Measurements from ENCODE around the gene ADARB2. TPM values are rescaled to one million over a fixed set of nuclear protein-coding genes. Genes with fewer than 3 reads are reported as not detected.

ADARB2 gene
- total RNA-seq, 2 experiments from 2014 or later: not detected

- ChIA-PET POLR2A (no interaction called here), CTCF (no interaction called here)
These were observed 557.1 kb downstream of the ADARB2 start for GRCh38 chr10:1180071-1180730.

DNA sequence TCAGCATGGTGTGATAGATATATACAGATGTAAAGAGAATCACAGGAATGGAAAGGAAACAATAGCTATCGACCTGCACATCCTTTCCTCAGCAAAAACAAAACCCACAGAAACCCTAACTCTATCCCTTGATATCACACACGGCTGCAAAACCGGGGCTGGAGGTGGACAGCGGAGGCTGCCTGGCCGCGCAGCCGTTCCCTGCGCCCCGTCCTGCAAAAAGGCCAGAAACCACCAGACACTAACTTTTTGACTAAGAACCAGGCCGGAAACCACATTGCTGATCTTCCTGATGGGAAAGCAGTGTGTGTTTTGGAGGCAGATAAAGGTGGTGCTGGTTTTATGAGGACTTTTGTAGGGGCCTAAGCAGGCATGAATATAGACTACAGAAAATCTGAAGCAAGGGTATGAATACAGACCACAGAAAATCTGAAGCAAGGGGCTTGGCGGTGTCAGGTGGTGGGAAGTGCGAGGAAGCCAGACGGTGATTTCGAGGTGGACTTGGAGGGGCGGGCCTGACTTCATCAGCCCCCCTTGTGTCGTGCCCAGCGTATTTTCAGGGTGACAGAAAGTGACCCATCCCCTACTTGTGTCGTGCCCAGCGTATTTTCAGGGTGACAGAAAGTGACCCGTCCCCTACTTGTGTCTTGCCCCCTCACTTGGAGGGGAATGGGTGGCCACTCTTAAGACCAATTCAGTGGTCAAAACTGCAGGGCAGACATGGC lies 557.8 kb downstream of the ADARB2 start:
- ChIA-PET POLR2A (no interaction called here), CTCF (no interaction called here)

- CTCF ChIA-PET: no interaction called here
- POLR2A ChIA-PET: interaction anchor here (0.7 kb wide), 1 partner anchor 68 kb away, joined by 3 read pairs; no protein-coding TSS in a partner anchor
These were observed 558.8 kb downstream of the ADARB2 start for GRCh38 chr10:1178506-1178905.

DNA sequence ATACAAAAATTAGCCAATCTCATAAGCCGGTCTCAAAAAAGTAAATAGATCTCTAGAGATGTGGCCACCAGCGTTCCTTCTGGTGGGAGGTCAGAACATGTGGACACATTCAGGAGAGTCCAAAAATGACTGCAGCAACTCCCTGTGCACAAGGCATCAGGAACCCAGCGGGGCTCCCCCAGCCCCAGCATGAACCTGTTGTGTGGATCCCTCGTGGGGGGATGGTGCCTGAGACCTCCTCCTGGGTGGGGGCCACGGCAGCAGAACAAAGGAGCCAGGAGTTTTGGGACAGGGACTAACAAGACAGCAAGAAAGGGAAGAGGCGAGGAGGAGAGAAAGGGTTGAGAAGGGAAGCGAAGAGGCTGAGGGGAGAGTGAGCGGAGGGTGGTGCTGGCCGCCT lies 559.4 kb downstream of the ADARB2 start:
- CTCF ChIA-PET: no interaction called here
- POLR2A ChIA-PET: no interaction called here

DNA sequence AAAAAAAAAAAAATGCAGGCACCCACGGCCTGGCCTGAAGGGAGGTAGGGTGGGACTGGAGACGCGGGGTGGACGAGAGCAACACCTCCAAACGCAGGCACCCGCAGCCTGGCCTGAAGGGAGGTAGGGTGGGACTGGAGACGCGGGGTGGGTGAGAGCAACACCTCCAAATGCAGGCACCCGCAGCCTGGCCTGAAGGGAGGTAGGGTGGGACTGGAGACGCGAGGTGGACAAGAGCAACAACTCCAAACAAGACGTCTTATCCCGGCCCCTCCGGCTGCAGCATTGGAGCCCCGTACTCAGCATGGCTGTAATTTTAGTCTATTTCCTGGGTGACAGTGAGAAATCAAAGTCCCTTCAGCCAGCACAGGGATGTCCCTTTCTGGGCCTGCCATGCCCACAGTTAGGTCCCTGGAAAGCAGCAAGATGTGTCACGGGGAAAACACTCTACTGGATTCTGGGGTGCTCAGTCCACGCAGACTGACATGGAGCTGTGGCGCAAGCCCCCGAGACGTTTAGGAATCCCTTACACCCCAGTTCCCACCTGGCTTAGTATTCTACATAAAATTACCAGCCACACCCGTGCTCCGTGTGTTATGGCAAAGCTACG lies 561.3 kb downstream of the ADARB2 start:
- POLR2A ChIA-PET: no interaction called here
- CTCF ChIA-PET: no interaction called here

- CTCF ChIA-PET: no interaction called here
- POLR2A ChIA-PET: no interaction called here
These were observed 563.3 kb downstream of the ADARB2 start for GRCh38 chr10:1174022-1174421.

- ChIA-PET POLR2A (no interaction called here), CTCF (no interaction called here)
These were observed 564.2 kb downstream of the ADARB2 start for GRCh38 chr10:1173091-1173490.

- ChIA-PET CTCF (no interaction called here), POLR2A (no interaction called here)
These were observed 564.9 kb downstream of the ADARB2 start for GRCh38 chr10:1172256-1172984.

DNA sequence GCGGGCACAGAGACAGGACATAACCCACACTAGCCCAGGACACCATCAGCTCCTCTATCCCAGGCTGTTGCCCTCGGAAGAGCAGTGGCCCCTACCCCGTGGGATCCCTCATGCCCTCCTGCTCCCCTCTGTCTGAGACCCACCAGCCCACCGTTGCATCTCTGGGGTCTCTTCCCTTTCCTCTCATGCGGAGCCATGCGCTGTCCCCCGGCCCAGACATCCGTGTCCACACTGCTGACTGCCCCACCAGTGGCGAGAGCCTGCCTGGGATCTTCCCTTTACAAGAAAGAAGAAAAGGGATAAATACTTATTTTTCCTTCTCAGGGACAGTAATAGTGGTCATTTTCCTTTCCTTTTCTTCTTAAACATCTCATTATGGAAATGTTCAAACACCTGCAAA lies 565.7 kb downstream of the ADARB2 start:
- ChIA-PET CTCF (no interaction called here), POLR2A (no interaction called here)

GRCh38 chr10:1171182-1171581 lies 566.1 kb downstream of the ADARB2 start:
- ChIA-PET POLR2A (no interaction called here), CTCF (no interaction called here)

GRCh38 chr10:1170867-1171180 lies 566.5 kb downstream of the ADARB2 start:
- ChIA-PET POLR2A (no interaction called here), CTCF (no interaction called here)

GRCh38 chr10:1169981-1170866 lies 567.1 kb downstream of the ADARB2 start:
- POLR2A ChIA-PET: no interaction called here
- CTCF ChIA-PET: no interaction called here

GRCh38 chr10:1169186-1169885 lies 568.0 kb downstream of the ADARB2 start:
- ChIA-PET POLR2A (no interaction called here), CTCF (no interaction called here)

DNA sequence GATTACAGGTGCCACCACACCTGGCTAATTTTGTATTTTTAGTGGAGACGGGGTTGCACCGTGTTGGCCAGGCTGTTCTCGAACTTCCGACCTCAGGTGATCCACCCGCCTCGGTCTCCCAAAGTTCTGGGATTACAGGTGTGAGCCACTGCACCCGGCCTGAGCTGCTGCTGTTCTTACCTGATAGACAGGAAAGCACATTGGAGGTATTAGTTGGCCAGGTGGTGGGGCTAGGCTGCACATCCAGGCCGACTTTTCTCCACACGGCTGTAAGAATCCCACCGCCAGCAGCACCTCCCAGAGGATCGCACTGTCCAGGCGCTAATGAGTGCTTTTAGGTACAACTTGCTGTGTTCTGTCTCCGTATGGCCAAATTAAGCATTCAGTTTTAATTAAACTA lies 568.6 kb downstream of the ADARB2 start:
- ChIA-PET POLR2A (no interaction called here), CTCF (no interaction called here)

DNA sequence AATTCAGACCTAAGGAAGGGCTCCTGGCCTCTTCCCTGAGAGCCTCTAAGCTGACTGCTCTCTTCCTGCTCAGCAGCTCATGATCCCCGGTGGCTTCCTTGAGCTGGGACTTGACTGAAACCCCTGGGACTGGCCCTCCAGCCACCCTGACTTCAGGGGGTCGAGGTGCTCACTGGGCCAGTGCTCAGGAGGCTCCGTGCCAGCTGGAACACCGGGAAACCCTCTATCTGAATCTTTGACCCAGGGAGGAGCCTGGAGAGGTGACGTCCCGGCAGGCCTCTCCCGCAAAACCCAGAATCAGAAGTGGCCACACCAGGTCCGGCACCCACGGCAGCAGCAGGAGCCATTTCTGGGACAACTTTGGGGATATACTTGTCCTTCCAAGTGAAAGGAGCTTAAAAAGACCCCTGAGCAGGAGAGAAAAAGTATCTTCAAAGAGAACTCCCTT lies 570.5 kb downstream of the ADARB2 start:
- CTCF ChIA-PET: no interaction called here
- POLR2A ChIA-PET: no interaction called here

DNA sequence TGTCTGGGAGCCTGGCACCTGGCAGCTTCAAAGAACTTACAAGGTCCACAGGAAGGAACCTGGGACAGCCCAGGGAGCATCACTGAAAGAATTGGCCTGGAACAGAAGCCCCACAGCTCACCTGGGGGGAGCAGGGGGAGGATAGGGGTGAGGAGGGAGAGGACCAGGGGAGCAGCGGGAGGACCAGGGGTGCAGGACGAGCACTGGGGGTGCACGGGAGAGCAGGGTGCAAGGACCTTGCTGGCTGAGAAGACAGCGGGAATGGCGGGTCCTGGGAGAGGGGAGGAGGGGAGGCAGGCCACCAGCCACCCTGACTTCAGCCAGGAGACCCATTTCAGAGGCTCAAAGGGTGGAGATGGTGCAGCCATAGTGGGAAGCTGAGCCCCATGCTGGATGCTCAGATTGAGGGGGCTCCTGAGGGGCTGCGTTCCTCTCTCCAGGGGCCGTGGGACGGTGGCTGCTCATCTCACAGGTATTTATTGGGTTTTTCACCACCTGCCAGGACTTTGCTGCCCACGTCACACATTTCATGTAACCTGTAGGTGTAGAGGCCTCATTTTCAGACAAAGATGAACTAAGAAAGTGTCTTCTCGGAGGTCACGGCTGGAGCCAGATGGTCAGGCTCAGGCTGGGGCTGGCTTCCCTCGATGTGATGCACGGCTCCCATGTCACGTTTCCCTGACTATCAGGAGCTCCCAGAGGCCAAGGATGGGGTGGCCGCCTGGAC lies 571.1 kb downstream of the ADARB2 start:
- ChIA-PET POLR2A (no interaction called here), CTCF (no interaction called here)

- ChIA-PET CTCF (no interaction called here), POLR2A (no interaction called here)
These were observed 573.5 kb downstream of the ADARB2 start for GRCh38 chr10:1163831-1164230.

GRCh38 chr10:1163204-1163660 lies 574.1 kb downstream of the ADARB2 start:
- ChIA-PET POLR2A (no interaction called here), CTCF (no interaction called here)

Measured in activated CD8-positive, alpha-beta memory T cell treated with anti-CD3 and anti-CD28 coated beads for 36 hours (primary cell).